Erythroblast (primary cell): Measurements from ENCODE around the gene CASZ1.

ENCODE experiments used
- GATA1 ChIP-seq: IDR thresholded peaks from 2 replicates; pipeline ENCODE4 v1.6.1; 2011; ENCODE audit warnings: low read depth, mild to moderate bottlenecking, control low read depth, low read length, moderate library complexity
- POLR2A ChIP-seq: IDR thresholded peaks from 2 replicates; pipeline ENCODE4 v1.6.1; 2011; ENCODE audit warnings: mild to moderate bottlenecking, low read length

DNA sequence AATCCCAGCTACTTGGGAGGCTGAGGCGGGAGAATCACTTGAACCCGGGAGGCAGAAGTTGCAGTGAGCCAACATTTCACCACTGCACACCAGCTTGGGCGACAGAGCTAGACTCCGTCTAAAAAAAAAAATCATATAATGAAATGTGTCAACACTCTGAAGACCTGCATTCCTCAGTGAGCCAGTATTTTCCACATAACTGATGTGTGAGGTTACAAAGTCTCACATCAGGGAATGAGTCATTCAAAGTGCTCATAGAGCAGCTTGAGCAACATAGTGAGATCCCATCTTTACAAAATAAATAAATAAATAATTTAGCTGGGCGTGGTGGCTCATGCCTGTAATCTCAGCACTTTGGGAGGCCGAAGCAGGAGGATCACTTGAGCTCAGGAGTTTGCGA lies 65.5 kb downstream of the CASZ1 start:
- TF ChIP-seq POLR2A (no peak), GATA1 (no peak)
